GM19043 (cell line): Measurements from ENCODE around the gene TMEM14A.

Experiments
- ATAC-seq: cut with Tn5 transposase; IDR thresholded peaks from one replicate; pipeline ENCODE4 v1.9.1; 2021; ENCODE audit warnings: low read depth; ENCODE audit not compliant: unreplicated experiment

Gene TMEM14A

GRCh38 chr6:52729576-52729975, 58.7 kb downstream of the TMEM14A start:
- ATAC-seq, result no peak

DNA sequence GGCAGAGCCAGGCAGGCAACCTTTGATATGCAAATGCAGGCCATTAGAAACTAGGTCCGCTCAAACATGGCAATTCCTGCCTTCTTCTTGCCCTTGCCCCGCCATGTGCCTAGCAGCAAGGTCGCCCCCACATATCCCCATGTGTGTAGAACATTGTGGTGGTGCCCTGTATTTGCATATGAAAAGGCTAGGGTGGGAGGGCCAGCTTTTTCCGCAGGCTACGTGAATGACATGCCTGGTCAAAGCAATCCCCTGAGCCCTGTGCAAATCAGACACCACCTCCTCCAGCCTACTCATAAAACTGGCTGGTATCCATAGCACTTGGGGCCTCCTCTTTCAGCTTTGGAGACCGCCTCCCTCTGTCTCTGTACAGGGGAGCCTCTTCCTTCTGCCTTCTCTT, 60.8 kb downstream of the TMEM14A start:
- no peak for ATAC-seq

DNA sequence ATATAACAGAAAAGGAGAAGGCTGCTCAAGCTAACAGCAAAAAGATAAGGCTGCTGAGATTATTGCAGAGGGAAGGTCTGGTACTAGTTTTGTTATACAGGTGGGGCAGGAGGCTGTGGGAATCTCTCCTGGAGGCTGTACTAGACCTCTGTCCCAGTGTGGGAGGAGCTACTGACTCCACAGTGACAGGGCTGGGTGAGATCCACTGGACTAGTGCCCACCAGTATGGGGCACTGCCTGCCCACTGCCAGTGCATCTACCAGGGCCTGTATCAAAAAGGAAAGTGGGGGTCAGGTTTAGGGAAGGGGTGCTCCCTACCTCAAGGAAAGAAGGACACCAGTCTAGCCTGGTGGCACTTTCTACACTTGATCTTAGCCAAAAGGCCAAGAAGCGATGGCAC, 62.3 kb downstream of the TMEM14A start:
- ATAC-seq, result no peak

- no peak for ATAC-seq
Measured at GRCh38 chr6:52734072-52734471, 63.2 kb downstream of the TMEM14A start.

DNA sequence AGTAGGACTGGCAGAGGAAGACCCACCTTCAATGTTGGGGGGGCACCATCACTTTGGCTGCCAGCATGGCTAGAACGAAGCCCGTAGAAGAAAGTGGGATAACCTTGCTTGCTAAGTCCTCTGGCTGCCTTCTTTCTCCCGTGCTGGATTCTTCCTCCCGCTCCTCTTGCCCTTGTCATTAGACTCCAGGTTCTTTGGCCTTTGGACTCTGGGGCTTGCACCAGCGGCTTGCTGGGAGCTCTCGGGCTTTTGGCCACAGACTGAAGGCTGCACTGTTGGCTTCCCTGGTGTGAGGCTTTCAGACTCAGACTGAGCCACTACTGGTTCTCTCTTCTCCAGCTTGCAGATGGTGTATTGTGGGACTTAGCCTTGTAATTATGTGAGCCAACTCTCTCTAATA, 64.2 kb downstream of the TMEM14A start:
- no peak for ATAC-seq

- no peak for ATAC-seq
Measured at GRCh38 chr6:52736145-52736544, 65.2 kb downstream of the TMEM14A start.
